Stimulated activated CD4-positive, alpha-beta T cell treated with anti-CD3 and anti-CD28 coated beads, Interleukin-4, amount 100 ng/mL, for 4 hours (primary cell): Measurements from ENCODE around the gene CLDN22.
"Not testable (repeated sequence)": the region's sequence is repeated elsewhere in the genome, so short reads cannot be mapped to it uniquely, and the experiment has no call there.

Experiments
- DNase-seq, 2 experiments: peaks; one replicate each; pipeline ENCODE4 v3.0.0-alpha.2; 2020

Gene CLDN22

GRCh38 chr4:183345261-183345660 is 25.2 kb upstream of the CLDN22 start:
- DNase-seq = no peak

GRCh38 chr4:183344523-183345255 is 24.6 kb upstream of the CLDN22 start:
- no peak for DNase-seq

- DNase-seq = no peak
These were observed 23.7 kb upstream of the CLDN22 start for GRCh38 chr4:183343730-183344129.

GRCh38 chr4:183342541-183343533 is 22.8 kb upstream of the CLDN22 start:
- no peak for DNase-seq

- no peak for DNase-seq
These were observed 17.8 kb upstream of the CLDN22 start for GRCh38 chr4:183337833-183338232.

GRCh38 chr4:183337349-183337748 is 17.3 kb upstream of the CLDN22 start:
- DNase-seq = no peak

- DNase-seq = no peak
These were observed 15.4 kb upstream of the CLDN22 start for GRCh38 chr4:183335369-183335940.

- DNase-seq = no peak
These were observed 13.9 kb upstream of the CLDN22 start for GRCh38 chr4:183333983-183334382.

GRCh38 chr4:183333202-183333601 is 13.1 kb upstream of the CLDN22 start:
- DNase-seq = no peak

GRCh38 chr4:183332447-183332846 is 12.4 kb upstream of the CLDN22 start:
- DNase-seq = no peak

- DNase-seq = no peak
These were observed 10.8 kb upstream of the CLDN22 start for GRCh38 chr4:183330841-183331240.

- no peak for DNase-seq
These were observed 10.1 kb upstream of the CLDN22 start for GRCh38 chr4:183329954-183330742.

- DNase-seq = no peak
These were observed 9.2 kb upstream of the CLDN22 start for GRCh38 chr4:183329244-183329643.

- no peak for DNase-seq
These were observed 8.8 kb upstream of the CLDN22 start for GRCh38 chr4:183328832-183329231.

- no peak for DNase-seq
These were observed 7.8 kb upstream of the CLDN22 start for GRCh38 chr4:183327827-183328226.

GRCh38 chr4:183326853-183327252 is 6.8 kb upstream of the CLDN22 start:
- DNase-seq = no peak

- not testable (repeated sequence) for DNase-seq
These were observed 6.3 kb upstream of the CLDN22 start for GRCh38 chr4:183326387-183326786.

GRCh38 chr4:183324619-183325018 is 4.5 kb upstream of the CLDN22 start:
- no peak for DNase-seq

- not testable (repeated sequence) for DNase-seq
These were observed 4.0 kb upstream of the CLDN22 start for GRCh38 chr4:183324056-183324455.

GRCh38 chr4:183323295-183323694 is 3.2 kb upstream of the CLDN22 start:
- no peak for DNase-seq

GRCh38 chr4:183322326-183322725 is 2.2 kb upstream of the CLDN22 start, which contains the start of gene CLDN24:
CLDN24 (minus strand) TSS chr4:183322426; CDS start chr4:183322426, 0 bp downstream.
- DNase-seq = no peak

- no peak for DNase-seq
These were observed 1.4 kb upstream of the CLDN22 start for GRCh38 chr4:183321516-183321915.

- no peak for DNase-seq
These were observed 1.0 kb upstream of the CLDN22 start for GRCh38 chr4:183321079-183321478.
